H1 (cell line): ENCODE results near the gene COIL. TPM values are rescaled to one million over a fixed set of nuclear protein-coding genes. Genes with fewer than 3 reads are reported as not detected.

Source experiments
- CTCF ChIA-PET: fragments of 300-600 bp; sonication (Branson Sonifier 250); formaldehyde crosslinking; loops from one replicate; lab custom pipeline; 2021; ENCODE audit not compliant: partially characterized antibody; lab: Charles Lee
- POLR2A ChIA-PET: fragments of 300-600 bp; sonication (Branson Sonifier 250); formaldehyde crosslinking; loops from one replicate; lab custom pipeline; 2021; ENCODE audit warnings: inconsistent platforms; ENCODE audit not compliant: partially characterized antibody; lab: Charles Lee
- DNase-seq, 2 experiments: peaks; one replicate each; pipeline versions ENCODE4 v3.0.0 to v3.0.0-alpha.2; 2010 to 2022; ENCODE audit warnings: low spot score in 2 of 2, low read depth in 1 of 2, mixed read lengths in 1 of 2
- FAIRE-seq: peaks from 2 replicates; lab custom pipeline; 2011; peaks lifted over from hg19 to GRCh38; lab: Jason Lieb, UNC
- H2AFZ ChIP-seq: 2 replicates; pipeline ENCODE4 v1.8.1; 2012; ENCODE audit warnings: low read length, inconsistent platforms
- H2AK5ac ChIP-seq: 2 replicates; pipeline ENCODE4 v1.6.1; 2013; ENCODE audit warnings: low read depth, low read length
- H2BK120ac ChIP-seq: replicated peaks from 2 replicates; pipeline ENCODE3; 2013; ENCODE audit warnings: low read depth, low read length, inconsistent platforms
- H2BK12ac ChIP-seq: 2 replicates; pipeline ENCODE4 v1.6.1; 2013; ENCODE audit warnings: low read depth, low read length
- H2BK15ac ChIP-seq: 2 replicates; pipeline ENCODE4 v1.6.1; 2013; ENCODE audit warnings: low read length
- H2BK20ac ChIP-seq: 2 replicates; pipeline ENCODE4 v1.6.1; 2013; ENCODE audit warnings: low read length
- H2BK5ac ChIP-seq: 2 replicates; pipeline ENCODE4 v1.6.1; 2013; ENCODE audit warnings: low read depth, low read length
- H3K14ac ChIP-seq: 2 replicates; pipeline ENCODE4 v1.6.1; 2013; ENCODE audit warnings: inconsistent platforms; ENCODE audit not compliant: insufficient read length
- H3K18ac ChIP-seq: 2 replicates; pipeline ENCODE4 v1.6.1; 2013; ENCODE audit warnings: low read length; ENCODE audit errors: extremely low read depth
- H3K23ac ChIP-seq: 2 replicates; pipeline ENCODE4 v1.6.1; 2013; ENCODE audit warnings: inconsistent platforms; ENCODE audit not compliant: insufficient read length
- H3K23me2 ChIP-seq: 2 replicates; pipeline ENCODE4 v1.6.1; 2013; ENCODE audit warnings: low read depth, low read length
- H3K27ac ChIP-seq: 2 replicates; pipeline ENCODE4 v1.6.1; 2011; ENCODE audit warnings: low read depth, low read length, inconsistent platforms
- H3K27me3 ChIP-seq, 4 experiments: replicated peaks in 1 of 4; 1 replicate in 1 of 4; 2 replicates in 3 of 4; pipeline versions ENCODE4 v1.6.1 to v1.8.1; 2011 to 2013; ENCODE audit warnings: low read length in 3 of 4, mild to moderate bottlenecking in 3 of 4, inconsistent platforms in 2 of 4, mixed read lengths in 2 of 4, moderate library complexity in 1 of 4; ENCODE audit not compliant: control insufficient read depth in 3 of 4, insufficient read depth in 3 of 4; ENCODE audit errors: extremely low read depth in 1 of 4
- H3K36me3 ChIP-seq, 4 experiments: 2 replicates each; pipeline versions ENCODE4 v1.6.1 to v1.8.1; 2011 to 2013; ENCODE audit warnings: mild to moderate bottlenecking in 4 of 4, low read length in 3 of 4, moderate library complexity in 2 of 4, control low read depth in 1 of 4, inconsistent platforms in 1 of 4; ENCODE audit not compliant: insufficient read depth in 4 of 4, control insufficient read depth in 2 of 4
- H3K4ac ChIP-seq: replicated peaks from 2 replicates; pipeline ENCODE3; 2013; ENCODE audit warnings: low read length, low read depth, mixed read lengths, inconsistent platforms; ENCODE audit not compliant: insufficient read length
- H3K4me1 ChIP-seq, 4 experiments: replicated peaks in 1 of 4; 1 replicate in 1 of 4; 2 replicates in 3 of 4; pipeline versions ENCODE4 v1.6.1 to v1.8.1; 2011 to 2013; ENCODE audit warnings: low read length in 3 of 4, inconsistent platforms in 2 of 4, mixed read lengths in 1 of 4; ENCODE audit not compliant: insufficient read depth in 4 of 4, control insufficient read depth in 3 of 4
- H3K4me2 ChIP-seq, 2 experiments: 2 replicates each; pipeline versions ENCODE4 v1.6.1 to v1.8.1; 2011 to 2013; ENCODE audit warnings: low read depth in 2 of 2, low read length in 2 of 2, control low read depth in 1 of 2, inconsistent platforms in 1 of 2, mild to moderate bottlenecking in 1 of 2; ENCODE audit not compliant: insufficient read depth in 1 of 2
- H3K4me3 ChIP-seq, 4 experiments: fragments of 200-600, 300-600 bp in 1 of 4; sonication (generic), shearing (Covaris generic), sonication (Bioruptor Twin) in 1 of 4; 2 replicates each; pipeline versions ENCODE4 v1.5.1 to v1.8.1; 2011 to 2016; ENCODE audit warnings: low read length in 4 of 4, low read depth in 3 of 4, control low read depth in 2 of 4, inconsistent platforms in 2 of 4, mild to moderate bottlenecking in 2 of 4, mixed read lengths in 1 of 4, moderate library complexity in 1 of 4; ENCODE audit not compliant: insufficient read depth in 2 of 4; ENCODE audit errors: extremely low read depth in 1 of 4
- H3K56ac ChIP-seq: replicated peaks from 2 replicates; pipeline ENCODE3; 2013; ENCODE audit warnings: low read depth, mild to moderate bottlenecking, mixed read lengths, low read length, inconsistent platforms; ENCODE audit not compliant: insufficient read length
- H3K79me1 ChIP-seq: 2 replicates; pipeline ENCODE4 v1.6.1; 2013; ENCODE audit warnings: low read depth, low read length, control low read depth
- H3K79me2 ChIP-seq, 2 experiments: 2 replicates each; pipeline versions ENCODE4 v1.6.1 to v1.8.1; 2012 to 2013; ENCODE audit warnings: low read length in 2 of 2, mild to moderate bottlenecking in 2 of 2, inconsistent platforms in 1 of 2; ENCODE audit not compliant: insufficient read depth in 2 of 2, control insufficient read depth in 1 of 2
- H3K9ac ChIP-seq, 4 experiments: replicated peaks in 1 of 4; 1 replicate in 1 of 4; 2 replicates in 3 of 4; pipeline versions ENCODE4 v1.6.1 to v1.8.1; 2011 to 2013; ENCODE audit warnings: low read depth in 3 of 4, low read length in 3 of 4, control low read depth in 2 of 4, mild to moderate bottlenecking in 2 of 4, moderate library complexity in 2 of 4, inconsistent platforms in 1 of 4; ENCODE audit errors: extremely low read depth in 1 of 4
- H3K9me3 ChIP-seq, 2 experiments: 2 replicates each; pipeline versions ENCODE4 v1.6.1 to v1.8.1; 2012 to 2013; ENCODE audit warnings: mild to moderate bottlenecking in 2 of 2, moderate library complexity in 2 of 2, control low read depth in 1 of 2, inconsistent platforms in 1 of 2, low read depth in 1 of 2, low read length in 1 of 2, mixed read lengths in 1 of 2; ENCODE audit not compliant: insufficient read depth in 2 of 2
- H4K20me1 ChIP-seq, 2 experiments: replicated peaks in 1 of 2; 2 replicates each; pipeline versions ENCODE3 to v1.8.1; 2011 to 2013; ENCODE audit warnings: inconsistent platforms in 2 of 2, low read length in 2 of 2, mild to moderate bottlenecking in 1 of 2; ENCODE audit not compliant: insufficient read depth in 2 of 2, control insufficient read depth in 1 of 2
- H4K5ac ChIP-seq: 2 replicates; pipeline ENCODE4 v1.6.1; 2013; ENCODE audit warnings: low read length, low read depth, mixed read lengths, inconsistent platforms; ENCODE audit not compliant: insufficient read length
- H4K8ac ChIP-seq: 2 replicates; pipeline ENCODE4 v1.8.0; 2013; ENCODE audit warnings: mild to moderate bottlenecking, moderate library complexity, low read length, inconsistent platforms; ENCODE audit not compliant: insufficient read depth; ENCODE audit errors: extremely low read depth
- H4K91ac ChIP-seq: replicated peaks from 2 replicates; pipeline ENCODE3; 2013; ENCODE audit warnings: low read length, mixed read lengths, inconsistent platforms; ENCODE audit not compliant: insufficient read length
- BACH1 ChIP-seq: IDR thresholded peaks from 2 replicates; pipeline ENCODE4 v1.6.1; 2012; ENCODE audit warnings: low read length, improper control_type of control experiment
- CBX5 ChIP-seq: fragments of 300-800, 300-1000 bp; sonication (generic); IDR thresholded peaks from 2 replicates; pipeline ENCODE4 v1.7.1; 2016; ENCODE audit warnings: antibody characterized with exemption, low read length, low read depth
- CREB1 ChIP-seq: IDR thresholded peaks from 2 replicates; pipeline ENCODE4 v1.6.1; 2012; ENCODE audit warnings: inconsistent platforms
- CTBP2 ChIP-seq: IDR thresholded peaks from 2 replicates; pipeline ENCODE4 v1.7.0; 2011; ENCODE audit warnings: borderline replicate concordance, mild to moderate bottlenecking, moderate library complexity, mixed read lengths, low read length; ENCODE audit not compliant: insufficient read depth, insufficient read length
- EP300 ChIP-seq, 2 experiments: IDR thresholded peaks; 1 replicate in 1 of 2; 2 replicates in 1 of 2; pipeline ENCODE4 v1.6.1; 2011 to 2012; ENCODE audit warnings: low read depth in 2 of 2, low read length in 2 of 2, mild to moderate bottlenecking in 2 of 2, borderline replicate concordance in 1 of 2, inconsistent platforms in 1 of 2, moderate library complexity in 1 of 2
- GABPA ChIP-seq: IDR thresholded peaks from 2 replicates; pipeline ENCODE4 v1.6.1; 2011; ENCODE audit warnings: mild to moderate bottlenecking, low read length, moderate library complexity, borderline replicate concordance; ENCODE audit not compliant: insufficient read depth
- PHF8 ChIP-seq: fragments of 200-600 bp; sonication (generic); conservative IDR thresholded peaks from 2 replicates; pipeline ENCODE4 v1.7.1; 2012; ENCODE audit warnings: low read depth, mild to moderate bottlenecking, inconsistent platforms, low read length, moderate library complexity
- POLR2AphosphoS5 ChIP-seq: IDR thresholded peaks from 2 replicates; pipeline ENCODE4 v1.6.1; 2011; ENCODE audit warnings: low read depth, low read length
- POU5F1 ChIP-seq: IDR thresholded peaks from 2 replicates; pipeline ENCODE4 v1.6.1; 2011; ENCODE audit warnings: low read depth, mild to moderate bottlenecking, low read length, moderate library complexity
- SAP30 ChIP-seq: fragments of 300-600 bp; sonication (generic); IDR thresholded peaks from 2 replicates; pipeline ENCODE4 v1.7.1; 2012; ENCODE audit warnings: low read length, moderate library complexity, mild to moderate bottlenecking, inconsistent platforms; ENCODE audit not compliant: insufficient read depth, insufficient replicate concordance
- ZNF274 ChIP-seq: IDR thresholded peaks from 2 replicates; pipeline ENCODE4 v1.7.0; 2012; ENCODE audit warnings: low read length, borderline replicate concordance; ENCODE audit errors: extremely low read depth
- WGBS, 2 experiments: shearing (Covaris generic) in 1 of 2; methylation state at CpG; one replicate each; pipeline versions ENCODE4 v1.1.6 to v1.1.7; 2013 to 2015; ENCODE audit warnings: low lambda C conversion rate in 2 of 2, mixed read lengths in 2 of 2, inconsistent platforms in 1 of 2, low coverage in 1 of 2, missing lambda C conversion rate in 1 of 2; ENCODE audit not compliant: insufficient replicate concordance in 2 of 2, insufficient coverage in 1 of 2, insufficient read length in 1 of 2; ENCODE audit errors: extremely low coverage in 1 of 2, missing lambda C conversion rate in 1 of 2; 5-methylcytosine and 5-hydroxymethylcytosine counted together
- polyA plus RNA-seq, 7 experiments: library from polyadenylated mRNA; depleted of rRNA in 3 of 7; stranded (reverse) in 5 of 7; unstranded in 2 of 7; fragments of >200 nt in 5 of 7; fragments of 200-250 nt in 2 of 7; gene quantifications; 1 replicate in 5 of 7; 2 replicates in 1 of 7; 4 replicates in 1 of 7; pipeline versions ENCODE4 v1.2.1 to v1.2.3, GENCODE V29; 2011 to 2013; ENCODE audit warnings: missing spikeins in 2 of 7, mixed read lengths in 2 of 7
- total RNA-seq: library from RNA; stranded (reverse); fragmentation: NEBNext Ultra II Directional; extraction: Animal tissue kit (Norgen Biotek cat#: 25700); gene quantifications from 2 replicates; pipeline ENCODE4 v1.2.1, GENCODE V29; 2021

Gene COIL
- total and polyA plus RNA-seq, 2 of the 8 experiments (the other 6 are each of a cell fraction or from before 2014, with no cell fraction given) = 5.2 to 23.6 TPM

GRCh38 chr17:56977673-56978395 is 17.0 kb upstream of the COIL start, which contains the start of gene SCPEP1:
Gene SCPEP1, plus strand, starts transcription at chr17:56978131. Its CDS starts 29 bp downstream, at chr17:56978160.
- Histone ChIP-seq H3K27ac (no peak within 1 kb of the TSS), H3K4me1 (peaks cover 0 to 12% (median under 1%) of the 10 kb centered on the region in 4 experiments; a peak in 4 of 7 replicates), H3K18ac (no peak within 1 kb of the TSS), H3K4me3 (peak within 1 kb of the TSS; percentile 69 to 89 (median 78)), H2BK120ac (no peak within 1 kb of the TSS), H3K14ac (no peak within 1 kb of the TSS), H3K27me3 (no peaks in the 10 kb centered on the region), H4K8ac (no peak within 1 kb of the TSS), H2BK20ac (no peak within 1 kb of the TSS), H2BK5ac (no peak within 1 kb of the TSS), H4K91ac (no peak within 1 kb of the TSS), H2AFZ (peak within 1 kb of the TSS; percentile 56; the same call in 1 of the 2 replicates), H3K4me2 (peak within 1 kb of the TSS; percentile 82 to 91), H4K5ac (no peak within 1 kb of the TSS), H2BK12ac (no peak within 1 kb of the TSS), H3K9me3 (peaks cover 0 to 2% of the 10 kb centered on the region in 2 experiments; a peak in 1 of 4 replicates), H3K56ac (no peak within 1 kb of the TSS), H2AK5ac (no peak within 1 kb of the TSS), H3K23me2 (peaks cover 2% of the 10 kb centered on the region; the same call in 1 of the 2 replicates), H3K9ac (peak within 1 kb of the TSS in 2 of 4 experiments; percentile 6 to 8; a peak in 1 of 7 replicates), H3K79me2 (peaks cover 0 to 3% of the 10 kb centered on the region in 2 experiments; a peak in 1 of 4 replicates), H3K4ac (no peak within 1 kb of the TSS), H4K20me1 (no peaks in the 10 kb centered on the region), H3K36me3 (peaks cover 0 to 2% (median 0%) of the 10 kb centered on the region in 4 experiments; a peak in 4 of 8 replicates), H3K79me1 (peaks cover 3% of the 10 kb centered on the region; the same call in 1 of the 2 replicates), H2BK15ac (peak within 1 kb of the TSS; percentile 63; the same call in 1 of the 2 replicates), H3K23ac (no peak within 1 kb of the TSS)
- ChIA-PET CTCF (interaction anchor here (0.6 to 3.6 kb wide), 7 partner anchors 12 to 1634 kb away, joined by 3 to 13 read pairs (median 5); no protein-coding TSS in a partner anchor), POLR2A (interaction anchor here (0.6 to 1.4 kb wide), 5 partner anchors 12 to 132 kb away, joined by 3 to 4 read pairs (median 3); partner anchors contain the start of gene COIL)
- FAIRE-seq (no peak), DNase-seq (peak; percentile 73 to 84)
- WGBS, 2 experiments = 2% methylated on average over 35 of the region's 42 CpGs; no CpG with 5 or more reads in 1 of the 2 experiments
- TF ChIP-seq POLR2AphosphoS5 = peak; percentile 87
- no peak for TF ChIP-seq CTBP2
- no peak for TF ChIP-seq POU5F1
- no peak for TF ChIP-seq GABPA
- no peak for TF ChIP-seq ZNF274
- TF ChIP-seq EP300 (IDR thresholded peaks at IDR 0.05; ENCODE audit: borderline replicate concordance in 1 of 2, low read depth in 2 of 2, low read length in 2 of 2) = no peak
- TF ChIP-seq PHF8 = 0 out of 2 replicates have a peak, but pooled peaks have one; percentile 18
- TF ChIP-seq CREB1 = peak; percentile 44; the same call in 1 of the 2 replicates
- TF ChIP-seq CBX5 = no peak
- peak; percentile 44 for TF ChIP-seq SAP30
- TF ChIP-seq BACH1 = no peak
